ENCODE data around the gene CLIP1.

Gene CLIP1

DNA sequence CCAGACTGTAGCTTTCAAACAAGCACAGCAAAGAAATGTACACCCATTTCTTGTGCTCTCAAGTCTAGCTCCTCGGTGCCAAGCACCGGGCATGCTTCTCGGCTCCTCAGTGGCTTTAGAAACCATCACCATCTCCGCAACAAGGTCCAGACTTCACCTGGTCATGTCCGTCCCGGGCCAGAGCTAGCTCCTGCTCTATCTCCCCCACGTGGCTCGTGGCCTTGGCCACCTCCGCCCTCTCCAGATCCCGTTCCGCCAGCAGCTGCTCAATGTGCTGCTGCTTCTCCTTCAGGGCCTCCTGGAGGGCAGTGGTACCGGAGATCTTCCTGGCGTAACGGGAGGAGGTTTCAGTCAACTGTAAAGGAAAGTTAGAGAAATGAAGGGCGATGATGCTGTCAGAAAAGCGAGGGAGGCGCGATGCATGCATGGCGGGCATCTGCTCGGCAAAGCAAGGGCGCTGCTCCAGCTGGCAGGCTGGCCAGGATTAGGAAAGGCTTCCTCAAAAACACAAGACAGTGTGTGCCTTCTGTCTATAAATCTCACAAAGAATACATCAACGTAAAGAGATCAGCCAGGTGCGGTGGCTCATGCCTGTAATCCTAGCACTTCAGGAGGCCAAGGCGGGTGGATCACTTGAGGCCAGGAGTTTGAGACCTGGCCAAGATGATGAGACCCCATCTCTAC is 67.4 kb downstream of the CLIP1 start:
- DNase-seq = no peak

- no peak for DNase-seq
Observed at GRCh38 chr12:122352394-122352793, 70.1 kb downstream of the CLIP1 start.

DNA sequence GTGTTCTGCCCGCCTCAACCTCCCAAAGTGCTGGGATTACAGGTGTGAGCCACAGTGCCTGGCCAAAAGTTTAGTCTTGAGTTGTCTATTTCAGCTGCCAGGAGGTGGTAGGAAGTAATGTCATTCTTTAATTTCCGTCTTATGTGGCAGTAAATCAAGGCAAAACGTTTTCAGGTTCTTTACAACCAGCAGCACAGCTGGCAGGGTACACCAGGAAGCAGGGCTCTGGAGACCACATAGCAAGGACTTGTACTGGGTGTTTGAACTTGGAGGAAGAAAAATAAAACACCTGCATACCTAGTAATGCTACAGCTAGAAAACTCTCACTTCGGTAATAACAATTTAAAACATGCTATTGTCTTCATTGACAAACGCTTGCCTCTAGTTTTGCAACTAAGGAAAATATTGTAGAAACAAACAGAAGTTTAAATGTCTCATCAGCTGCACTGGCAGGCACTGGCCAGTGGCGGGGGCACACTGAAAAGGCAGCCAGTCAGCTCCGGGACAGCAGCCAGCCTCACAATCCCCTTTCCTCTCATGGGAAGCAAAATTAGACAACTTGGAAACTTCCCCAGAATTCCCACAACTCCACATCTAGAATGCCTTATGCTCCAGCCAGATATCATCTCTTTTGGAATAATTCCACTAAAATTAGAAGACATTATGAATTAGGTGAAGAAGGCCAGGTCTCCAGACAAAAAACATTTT is 72.2 kb downstream of the CLIP1 start:
- no peak for DNase-seq

DNA sequence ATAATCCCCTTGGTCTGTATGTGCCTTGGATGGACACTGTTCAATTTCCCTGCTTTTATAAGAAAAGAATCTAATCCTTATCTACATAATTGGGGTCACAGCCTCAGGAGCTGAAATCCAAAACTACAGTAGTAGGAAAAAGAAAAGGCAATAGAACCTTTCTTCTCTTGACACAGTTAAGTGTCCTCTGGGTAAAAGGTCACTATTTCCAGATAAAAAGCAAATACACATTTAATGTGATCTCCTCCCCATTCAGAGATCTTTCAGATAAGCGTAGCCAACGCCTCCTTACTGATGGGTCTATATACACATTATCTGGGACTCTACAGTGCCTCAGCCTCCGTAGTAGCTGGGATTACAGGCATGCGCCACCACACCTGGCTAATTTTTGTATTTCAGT is 73.4 kb downstream of the CLIP1 start:
- DNase-seq = no peak

DNA sequence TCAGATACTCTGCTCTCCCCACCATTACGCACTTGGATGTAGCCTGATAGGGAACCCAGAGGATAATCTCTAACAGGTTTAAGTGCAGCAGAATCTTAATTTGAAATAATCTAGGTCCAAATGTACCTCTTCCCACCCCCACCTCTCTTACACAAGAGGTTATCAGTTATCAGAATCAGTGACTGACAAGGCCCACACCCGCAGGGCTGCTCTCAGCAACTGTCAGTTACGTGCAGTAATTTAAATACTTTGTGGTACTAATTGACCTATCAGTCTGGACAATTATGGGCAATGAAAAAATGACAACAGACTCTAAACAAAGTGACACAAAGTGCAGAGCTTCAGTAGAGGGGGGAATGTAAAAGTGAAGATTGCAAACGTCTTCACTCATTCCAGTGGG is 74.0 kb downstream of the CLIP1 start:
- no peak for DNase-seq

- no peak for DNase-seq
Observed at GRCh38 chr12:122346054-122346453, 76.4 kb downstream of the CLIP1 start.

GRCh38 chr12:122345042-122345441 is 77.4 kb downstream of the CLIP1 start:
- no peak for DNase-seq

DNA sequence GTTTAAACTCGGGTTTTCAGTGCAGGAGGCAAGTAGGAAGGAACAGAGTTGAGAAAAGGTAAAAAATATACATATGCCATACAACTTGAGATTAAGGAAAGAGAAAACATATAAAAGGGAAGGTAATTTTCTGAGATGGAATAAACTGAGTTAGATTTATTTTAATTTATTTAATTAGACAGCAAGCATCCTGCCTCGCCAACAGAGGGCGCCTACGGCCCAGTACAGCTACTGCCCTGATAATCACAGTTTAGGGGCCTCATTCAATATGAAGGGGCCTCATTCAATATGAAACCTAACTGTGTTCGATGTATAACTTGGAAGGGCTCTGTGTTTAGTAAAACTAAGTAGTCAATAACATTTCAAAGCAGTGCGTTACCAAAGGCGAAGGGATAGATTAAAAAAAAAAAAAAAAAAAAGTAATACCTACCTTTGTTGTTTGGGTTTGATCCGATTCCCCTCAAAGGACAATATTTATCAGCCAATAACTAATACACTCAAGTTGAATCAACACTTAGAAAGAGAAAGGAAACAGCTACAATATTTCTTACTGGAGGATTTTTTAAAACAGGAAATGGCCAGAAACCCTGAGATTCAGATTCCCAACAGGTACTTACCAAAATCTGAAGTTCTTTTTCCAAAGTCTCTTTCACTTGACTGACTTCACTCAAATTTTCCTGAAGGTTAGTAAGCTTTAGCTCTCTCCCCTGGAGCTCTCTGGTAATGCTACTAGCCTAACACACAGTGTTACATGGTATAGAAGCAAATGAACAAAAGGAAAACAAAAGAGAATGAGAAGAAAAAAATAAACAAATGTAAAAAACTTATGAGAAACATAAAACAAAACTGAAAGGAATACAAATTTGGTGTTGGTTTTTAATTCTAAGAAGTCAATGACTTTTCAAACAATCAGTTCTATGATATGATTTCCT is 86.2 kb downstream of the CLIP1 start:
- DNase-seq = peak; percentile 38 to 40

DNA sequence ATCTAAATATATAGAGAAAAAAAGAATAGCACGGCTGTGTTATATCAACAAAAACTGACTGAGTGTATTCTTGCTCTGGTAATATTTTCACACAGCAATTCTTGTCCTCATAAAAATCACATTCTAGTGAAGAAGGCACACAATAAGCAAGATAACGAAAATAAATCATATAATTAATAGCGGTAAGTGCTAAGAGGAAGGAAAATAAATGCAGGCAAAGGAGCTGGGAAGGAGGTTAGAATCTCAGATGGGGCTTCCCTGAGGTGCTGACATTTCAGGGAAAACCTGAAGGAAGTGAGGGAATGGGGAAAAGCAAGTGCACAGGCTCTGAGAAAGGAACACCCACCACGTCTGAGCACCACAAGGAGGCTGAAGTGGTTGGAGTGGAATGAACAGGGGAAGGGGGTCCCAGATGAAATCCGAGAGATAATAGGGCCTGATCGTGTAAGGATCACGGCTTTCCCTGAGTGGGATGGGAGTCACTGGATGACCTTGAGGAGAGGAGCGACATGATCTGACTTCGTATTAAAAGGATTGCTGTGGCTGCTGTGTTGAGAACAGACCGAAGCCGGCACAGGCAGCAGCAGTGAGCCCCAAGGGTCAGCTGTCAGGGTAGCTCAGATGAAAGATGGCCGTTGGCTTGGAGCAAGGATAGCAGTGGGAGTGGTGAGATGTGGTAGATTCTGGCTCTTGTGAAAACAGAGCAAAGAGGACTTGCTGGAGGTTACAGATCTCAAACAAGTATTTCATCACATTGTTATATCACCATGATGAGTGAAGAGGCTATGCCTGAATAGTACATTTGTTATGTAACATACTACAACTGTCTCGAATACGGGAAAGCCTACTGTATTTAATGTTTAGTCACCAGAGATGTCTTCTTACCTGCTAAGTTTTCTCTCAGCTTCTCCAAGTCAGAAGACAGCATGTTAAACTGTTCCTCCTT is 89.1 kb downstream of the CLIP1 start:
- DNase-seq = no peak

DNA sequence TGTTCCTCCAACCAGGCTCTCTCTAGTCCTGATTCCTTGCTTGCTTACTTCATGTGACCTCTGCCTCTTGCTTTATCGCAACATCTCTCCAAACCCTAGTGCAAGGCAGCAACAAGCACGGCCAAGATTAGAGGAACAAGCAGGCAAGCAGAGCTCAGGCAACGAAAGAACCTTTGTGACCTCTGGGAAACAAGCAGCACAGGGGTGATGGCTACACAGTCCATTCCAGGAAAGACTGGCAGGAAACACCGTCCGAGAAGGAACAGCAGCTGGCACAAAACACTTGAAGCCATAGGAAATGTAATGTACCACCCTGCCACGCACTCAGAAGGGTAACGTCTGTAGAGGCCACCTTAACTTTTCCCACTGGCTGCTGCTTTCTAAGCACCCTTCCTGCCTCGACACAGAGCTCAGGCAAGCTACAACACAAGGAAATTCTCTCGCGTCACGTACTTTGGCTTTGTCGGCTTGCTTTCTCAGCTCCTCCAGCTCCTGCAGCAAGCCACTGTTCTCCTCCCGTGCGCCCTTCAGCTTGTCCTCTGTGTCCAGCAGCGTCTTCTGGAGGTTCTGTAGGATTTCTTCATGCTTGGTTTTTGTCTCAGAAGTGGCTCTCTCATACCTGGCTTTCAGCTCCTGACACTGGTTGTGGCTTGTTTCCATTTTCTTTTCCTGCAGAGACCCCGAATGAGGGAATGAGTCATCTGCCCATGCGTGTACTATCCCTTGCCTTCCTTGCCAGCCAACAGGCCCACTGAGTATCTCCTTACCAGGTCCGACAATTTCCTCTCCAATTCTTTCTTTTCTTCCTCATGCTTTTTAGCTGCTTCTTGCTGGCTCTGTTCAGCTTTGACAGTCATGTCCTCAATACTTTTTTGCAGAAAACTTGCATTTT is 94.7 kb downstream of the CLIP1 start:
- DNase-seq = no peak

DNA sequence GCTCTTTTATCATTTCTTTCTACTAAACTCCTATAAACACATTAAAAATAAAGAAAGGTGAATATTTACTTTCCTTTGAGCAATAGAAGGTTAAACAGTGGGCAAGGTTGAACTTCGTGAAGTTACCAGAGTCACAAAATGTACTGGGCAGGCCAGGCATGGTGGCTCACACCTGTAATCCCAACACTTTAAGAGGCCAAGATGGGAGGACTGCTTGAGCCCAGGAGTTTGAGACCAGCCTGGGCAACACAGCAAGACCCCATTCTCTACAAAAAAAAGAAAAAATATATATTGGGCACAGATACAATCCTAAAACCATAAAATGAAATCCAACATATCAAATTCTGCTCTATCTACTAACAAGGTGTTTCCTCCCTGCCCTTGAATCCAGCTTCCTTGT is 95.5 kb downstream of the CLIP1 start:
- no peak for DNase-seq

DNA sequence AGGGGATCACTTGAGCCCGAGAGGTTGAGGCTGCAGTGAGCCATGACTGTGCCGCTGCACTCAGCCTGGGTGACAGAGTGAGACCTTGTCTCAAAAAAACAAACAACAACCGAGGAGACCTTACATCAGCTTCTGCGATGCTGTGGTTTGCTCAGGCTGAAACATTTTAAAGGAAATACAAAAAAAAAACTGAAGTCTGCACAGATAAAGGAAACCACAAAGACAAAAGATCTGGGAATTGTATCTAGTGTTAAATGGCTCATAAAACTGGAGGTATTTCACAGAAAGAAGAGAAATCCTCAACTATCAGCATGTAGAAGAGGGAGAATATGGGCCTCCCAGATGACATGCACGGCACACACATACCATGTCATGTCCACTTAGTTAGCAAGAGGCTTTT is 95.9 kb downstream of the CLIP1 start:
- no peak for DNase-seq

DNA sequence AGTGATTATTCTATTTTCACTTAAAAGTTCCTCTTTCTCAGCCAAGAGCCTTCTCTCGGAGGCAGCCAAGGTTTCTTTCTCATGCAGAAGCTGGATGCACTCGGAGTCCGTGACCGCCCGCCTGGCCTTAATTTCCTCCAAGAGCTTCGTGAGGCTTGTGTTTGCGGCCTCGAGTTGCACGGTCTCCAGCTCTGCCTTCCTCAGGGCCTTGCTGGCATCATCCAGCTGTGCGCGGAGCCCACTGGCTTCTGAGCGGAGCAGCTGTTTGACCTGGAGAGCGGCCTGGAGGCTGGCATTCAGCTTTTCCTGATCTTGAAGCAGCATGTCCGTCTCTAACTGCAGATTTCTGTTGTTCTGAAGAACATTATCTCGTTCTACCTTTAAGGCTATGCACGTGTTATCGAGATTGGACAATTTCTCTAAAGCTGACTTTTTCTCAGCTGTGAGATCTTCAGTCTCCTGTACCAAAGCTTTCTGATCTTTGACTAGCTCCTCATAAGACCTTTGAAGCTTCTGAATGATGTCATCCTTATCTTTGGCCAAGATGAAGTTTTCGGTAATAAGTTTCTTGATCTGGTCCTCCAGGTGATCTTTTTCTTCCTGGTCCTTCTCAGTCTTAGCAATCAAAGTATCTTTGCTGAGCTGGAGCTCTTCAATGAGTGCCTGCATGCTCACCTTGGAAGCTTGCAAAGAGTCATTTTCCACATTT is 99.0 kb downstream of the CLIP1 start:
- DNase-seq = no peak

GRCh38 chr12:122322501-122322900 is 100.0 kb downstream of the CLIP1 start:
- no peak for DNase-seq

DNA sequence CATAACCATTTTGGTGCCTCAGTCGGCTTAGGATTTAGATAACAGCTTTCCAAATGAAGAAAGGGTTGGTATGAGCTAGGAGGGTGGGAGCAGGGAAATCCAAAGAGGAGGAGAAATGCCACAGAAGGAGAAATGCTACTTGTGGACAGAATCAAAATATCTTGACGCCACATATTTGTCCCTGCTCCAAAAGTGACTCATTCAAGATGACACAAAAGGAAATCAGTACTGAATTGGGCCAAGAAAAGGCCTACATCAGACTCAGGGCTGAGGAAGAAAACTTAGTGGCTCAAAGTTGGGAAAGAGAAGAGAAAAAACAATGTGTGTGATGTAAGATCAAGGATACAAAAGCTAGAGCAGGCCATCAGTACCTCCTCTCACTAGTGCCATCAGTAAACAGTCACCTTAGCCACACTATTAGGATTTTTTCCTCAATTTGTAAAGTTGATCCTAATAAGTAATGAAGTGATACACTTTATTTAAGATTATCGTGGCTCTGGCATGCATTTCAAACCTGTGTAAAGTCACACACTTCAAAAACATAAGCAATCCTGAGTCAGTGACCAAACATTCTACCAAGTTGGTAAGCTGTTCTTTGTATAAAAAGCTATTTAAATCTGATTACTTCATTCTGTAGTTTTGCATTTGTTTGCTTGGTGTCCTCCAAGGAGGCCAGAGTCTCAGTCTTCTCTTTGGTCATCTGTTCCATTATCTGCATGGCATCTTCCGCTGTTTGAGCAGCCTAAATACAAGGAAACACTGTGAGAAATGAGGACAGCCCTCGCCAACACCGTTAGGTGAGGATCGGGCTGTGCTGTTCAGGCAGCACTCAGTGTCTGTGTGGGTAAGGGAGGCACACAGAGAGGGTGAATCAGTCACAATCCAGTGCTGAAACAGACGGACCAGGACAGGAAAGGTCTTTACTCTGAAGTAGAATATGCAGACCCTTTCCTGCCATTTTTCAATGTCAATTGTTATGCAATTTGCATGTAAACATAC is 103.6 kb downstream of the CLIP1 start:
- DNase-seq = no peak

- no peak for DNase-seq
Observed at GRCh38 chr12:122312926-122313325, 109.5 kb downstream of the CLIP1 start.

DNA sequence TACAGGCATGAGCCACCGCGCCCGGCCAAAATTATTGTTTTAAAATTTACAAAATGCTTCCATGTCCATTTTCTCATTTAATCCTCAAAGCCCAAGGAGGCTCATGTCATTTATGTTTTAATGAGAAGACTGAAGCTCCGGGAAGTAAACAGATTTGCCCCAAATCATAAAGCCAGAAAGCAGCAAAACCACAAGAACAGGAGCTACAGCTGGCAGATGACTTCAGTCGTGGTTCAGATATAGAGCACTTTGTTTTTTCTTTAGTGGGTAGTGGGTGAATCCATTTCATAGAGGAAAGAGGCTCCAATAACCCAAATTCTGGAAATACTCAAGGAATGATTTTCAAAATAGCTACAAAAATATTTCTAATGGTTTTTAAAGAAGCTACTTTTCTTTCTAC is 110.8 kb downstream of the CLIP1 start:
- no peak for DNase-seq

DNA sequence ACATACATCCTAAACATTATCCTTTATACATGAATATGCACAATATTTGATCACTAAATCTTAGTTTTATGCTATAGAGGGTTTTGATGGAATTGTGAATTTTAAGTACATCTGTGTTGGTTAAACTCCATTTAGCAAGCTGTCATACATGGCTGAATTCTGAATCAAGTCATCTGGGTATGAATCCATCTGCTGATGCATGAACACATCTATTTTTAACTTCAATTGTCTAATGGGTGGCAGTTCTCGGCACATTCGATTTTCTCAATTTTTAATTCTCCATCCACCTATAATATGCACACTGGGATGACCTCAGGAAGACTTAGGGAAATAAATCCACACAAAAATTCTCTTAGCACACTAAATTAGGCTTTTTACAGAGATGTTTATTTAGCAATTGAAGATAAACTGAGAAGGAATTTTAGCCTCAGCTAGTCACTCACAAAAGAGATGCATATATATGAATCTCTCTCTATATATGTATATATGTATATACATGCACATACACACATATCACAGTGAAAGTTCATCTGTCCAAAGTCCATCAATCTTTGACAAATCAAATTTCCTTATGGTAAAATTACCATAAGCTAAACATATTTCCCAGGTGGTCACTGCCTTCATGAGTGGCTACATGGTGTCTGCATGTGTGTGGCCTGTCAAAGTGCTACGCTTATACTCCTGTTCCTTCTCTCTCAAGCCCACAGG is 111.7 kb downstream of the CLIP1 start:
- no peak for DNase-seq

Data from stimulated activated CD4-positive, alpha-beta T cell treated with anti-CD3 and anti-CD28 coated beads, Interleukin-2, amount 100 ng/mL, for 48 hours (primary cell).